ENCODE data around the gene ZNF263.

The ZNF263 gene

GRCh38 chr16:3235856-3236669, 47.2 kb upstream of the ZNF263 start:
- H3K4me2 ChIP-seq (ENCODE audit: low read depth, low read length, poor library complexity, severe bottlenecking): no peak overlapping the region
- H3K4me3 ChIP-seq (ENCODE audit: insufficient read depth, low read length, poor library complexity, severe bottlenecking): no peak overlapping the region
- no peaks in the 10 kb centered on the region for H3K9me2 ChIP-seq (replicated peaks; ENCODE audit: insufficient read depth, low read length)
- no peaks in the 10 kb centered on the region for H4K20me1 ChIP-seq (ENCODE audit: low read depth, low read length)
- no peak overlapping the region for H3K9ac ChIP-seq (ENCODE audit: low read length)
- H3K27ac ChIP-seq (ENCODE audit: low read depth, low read length): no peak overlapping the region; the same call in 1 of the 2 replicates
- H3K27me3 ChIP-seq (ENCODE audit: low read length): no peaks in the 10 kb centered on the region
- H3F3A ChIP-seq (ENCODE audit: insufficient read depth): peaks cover 14% of the 10 kb centered on the region
- H3K36me3 ChIP-seq (ENCODE audit: low read length): peaks cover 16% of the 10 kb centered on the region
- H3K9me3 ChIP-seq (ENCODE audit: insufficient read depth, low read length): peaks cover 3% of the 10 kb centered on the region; the same call in 1 of the 2 replicates
- H2AFZ ChIP-seq (ENCODE audit: low read depth, low read length, severe bottlenecking): no peak overlapping the region
- TF ChIP-seq CTCF (IDR thresholded peaks at IDR 0.05; ENCODE audit: insufficient read depth, low read length, poor library complexity, severe bottlenecking): no peak
- TF ChIP-seq EZH2phosphoT487 (conservative IDR thresholded peaks at IDR 0.05; ENCODE audit: low read length): no peak
- H3K79me2 ChIP-seq (ENCODE audit: insufficient read depth, low read length): peaks cover 10% of the 10 kb centered on the region; the same call in 1 of the 2 replicates

- no peak overlapping the region for H3K4me2 ChIP-seq (ENCODE audit: low read depth, low read length, poor library complexity, severe bottlenecking)
- no peaks in the 10 kb centered on the region for H4K20me1 ChIP-seq (ENCODE audit: low read depth, low read length)
- no peaks in the 10 kb centered on the region for H3K36me3 ChIP-seq (ENCODE audit: low read length)
- no peaks in the 10 kb centered on the region for H3K79me2 ChIP-seq (ENCODE audit: insufficient read depth, low read length)
- no peaks in the 10 kb centered on the region for H3K27me3 ChIP-seq (ENCODE audit: low read length)
- no peak overlapping the region for H3K27ac ChIP-seq (ENCODE audit: low read depth, low read length)
- peaks cover 2% of the 10 kb centered on the region; the same call in 1 of the 2 replicates for H3F3A ChIP-seq (ENCODE audit: insufficient read depth)
- H3K9me2 ChIP-seq (replicated peaks; ENCODE audit: insufficient read depth, low read length): no peaks in the 10 kb centered on the region
- no peak for TF ChIP-seq EZH2phosphoT487 (conservative IDR thresholded peaks at IDR 0.05; ENCODE audit: low read length)
- no peak for TF ChIP-seq CTCF (IDR thresholded peaks at IDR 0.05; ENCODE audit: insufficient read depth, low read length, poor library complexity, severe bottlenecking)
- no peak overlapping the region for H3K9ac ChIP-seq (ENCODE audit: low read length)
- no peak overlapping the region for H3K4me3 ChIP-seq (ENCODE audit: insufficient read depth, low read length, poor library complexity, severe bottlenecking)
- H3K9me3 ChIP-seq (ENCODE audit: insufficient read depth, low read length): no peaks in the 10 kb centered on the region
- H2AFZ ChIP-seq (ENCODE audit: low read depth, low read length, severe bottlenecking): no peak overlapping the region
Measured at GRCh38 chr16:3241761-3242160, 41.5 kb upstream of the ZNF263 start.

GRCh38 chr16:3242709-3243108, 40.6 kb upstream of the ZNF263 start:
- TF ChIP-seq CTCF (IDR thresholded peaks at IDR 0.05; ENCODE audit: insufficient read depth, low read length, poor library complexity, severe bottlenecking): no peak
- TF ChIP-seq EZH2phosphoT487 (conservative IDR thresholded peaks at IDR 0.05; ENCODE audit: low read length): no peak
- no peaks in the 10 kb centered on the region for H3K79me2 ChIP-seq (ENCODE audit: insufficient read depth, low read length)
- H3K27me3 ChIP-seq (ENCODE audit: low read length): no peaks in the 10 kb centered on the region
- no peak overlapping the region for H3K9ac ChIP-seq (ENCODE audit: low read length)
- H3F3A ChIP-seq (ENCODE audit: insufficient read depth): no peaks in the 10 kb centered on the region
- no peak overlapping the region for H3K4me3 ChIP-seq (ENCODE audit: insufficient read depth, low read length, poor library complexity, severe bottlenecking)
- H3K36me3 ChIP-seq (ENCODE audit: low read length): no peaks in the 10 kb centered on the region
- H3K4me2 ChIP-seq (ENCODE audit: low read depth, low read length, poor library complexity, severe bottlenecking): no peak overlapping the region
- no peaks in the 10 kb centered on the region for H4K20me1 ChIP-seq (ENCODE audit: low read depth, low read length)
- no peak overlapping the region for H3K27ac ChIP-seq (ENCODE audit: low read depth, low read length)
- H3K9me2 ChIP-seq (replicated peaks; ENCODE audit: insufficient read depth, low read length): no peaks in the 10 kb centered on the region
- no peaks in the 10 kb centered on the region for H3K9me3 ChIP-seq (ENCODE audit: insufficient read depth, low read length)
- H2AFZ ChIP-seq (ENCODE audit: low read depth, low read length, severe bottlenecking): no peak overlapping the region
